ENCODE results near the gene KRTAP12-4.

The KRTAP12-4 gene

GRCh38 chr21:44653656-44654575, 543 bp downstream of the KRTAP12-4 start:
- Histone ChIP-seq H3K27ac (ENCODE audit: poor library complexity, severe bottlenecking) (no peak overlapping the region), H3K27me3 (ENCODE audit: insufficient read depth, poor library complexity, severe bottlenecking) (peaks cover 6% of the 10 kb centered on the region), H3K4me1 (ENCODE audit: insufficient read depth, poor library complexity, severe bottlenecking) (no peaks in the 10 kb centered on the region), H3K9me3 (ENCODE audit: severe bottlenecking) (no peaks in the 10 kb centered on the region), H3K36me3 (ENCODE audit: low read depth) (no peaks in the 10 kb centered on the region), H3K4me3 (ENCODE audit: severe bottlenecking) (no peak overlapping the region)
- TF ChIP-seq CTCF (IDR thresholded peaks at IDR 0.05; ENCODE audit: poor library complexity, severe bottlenecking): no peak
- no peak for ATAC-seq (ENCODE audit: low read depth)
- no peak for DNase-seq (ENCODE audit: low spot score)

- no peaks in the 10 kb centered on the region for H3K9me3 ChIP-seq (ENCODE audit: severe bottlenecking)
- no peak overlapping the region for H3K4me3 ChIP-seq (ENCODE audit: severe bottlenecking)
- H3K36me3 ChIP-seq (ENCODE audit: low read depth): no peaks in the 10 kb centered on the region
- no peak for TF ChIP-seq CTCF (IDR thresholded peaks at IDR 0.05; ENCODE audit: poor library complexity, severe bottlenecking)
- ATAC-seq (ENCODE audit: low read depth) (no peak), DNase-seq (ENCODE audit: low spot score) (no peak)
- H3K4me1 ChIP-seq (ENCODE audit: insufficient read depth, poor library complexity, severe bottlenecking): no peaks in the 10 kb centered on the region
- no peak overlapping the region for H3K27ac ChIP-seq (ENCODE audit: poor library complexity, severe bottlenecking)
- H3K27me3 ChIP-seq (ENCODE audit: insufficient read depth, poor library complexity, severe bottlenecking): peaks cover 6% of the 10 kb centered on the region
Measured at GRCh38 chr21:44653123-44653522, 1.3 kb downstream of the KRTAP12-4 start.

GRCh38 chr21:44650973-44651675, 3.3 kb downstream of the KRTAP12-4 start:
- Histone ChIP-seq H3K27ac (ENCODE audit: poor library complexity, severe bottlenecking) (no peak overlapping the region), H3K9me3 (ENCODE audit: severe bottlenecking) (no peaks in the 10 kb centered on the region), H3K4me1 (ENCODE audit: insufficient read depth, poor library complexity, severe bottlenecking) (no peaks in the 10 kb centered on the region), H3K4me3 (ENCODE audit: severe bottlenecking) (no peak overlapping the region), H3K36me3 (ENCODE audit: low read depth) (no peaks in the 10 kb centered on the region), H3K27me3 (ENCODE audit: insufficient read depth, poor library complexity, severe bottlenecking) (peaks cover 6% of the 10 kb centered on the region)
- DNase-seq (ENCODE audit: low spot score) (no peak), ATAC-seq (ENCODE audit: low read depth) (no peak)
- TF ChIP-seq CTCF (IDR thresholded peaks at IDR 0.05; ENCODE audit: poor library complexity, severe bottlenecking): no peak

GRCh38 chr21:44650265-44650972, 4.0 kb downstream of the KRTAP12-4 start:
- Histone ChIP-seq H3K27me3 (ENCODE audit: insufficient read depth, poor library complexity, severe bottlenecking) (peaks cover 6% of the 10 kb centered on the region), H3K4me1 (ENCODE audit: insufficient read depth, poor library complexity, severe bottlenecking) (no peaks in the 10 kb centered on the region), H3K4me3 (ENCODE audit: severe bottlenecking) (no peak overlapping the region), H3K9me3 (ENCODE audit: severe bottlenecking) (no peaks in the 10 kb centered on the region), H3K27ac (ENCODE audit: poor library complexity, severe bottlenecking) (no peak overlapping the region), H3K36me3 (ENCODE audit: low read depth) (no peaks in the 10 kb centered on the region)
- no peak for DNase-seq (ENCODE audit: low spot score)
- TF ChIP-seq CTCF (IDR thresholded peaks at IDR 0.05; ENCODE audit: poor library complexity, severe bottlenecking): no peak
- ATAC-seq (ENCODE audit: low read depth): no peak
